CD4-positive, alpha-beta T cell (primary cell): ENCODE data around the gene AQP7. TPM values are rescaled to one million over a fixed set of nuclear protein-coding genes. Genes with fewer than 3 reads are reported as not detected.
A peak's percentile ranks its signal among the peaks of the same experiment; 100 is the strongest.

Experiments
- ATAC-seq: fragments of 200-7000 bp; cut with Tn5 transposase; one replicate; pipeline ENCODE4 v1.10.0; 2022; ENCODE audit warnings: mild to moderate bottlenecking; ENCODE audit not compliant: poor library complexity
- CTCF ChIA-PET: fragments of 350-600 bp; sonication (Branson Sonifier 250); formaldehyde crosslinking; loops from one replicate; lab custom pipeline; 2021; ENCODE audit warnings: antibody characterized with exemption, inconsistent platforms; lab: Charles Lee
- POLR2A ChIA-PET: fragments of 350-600 bp; sonication (Branson Sonifier 250); formaldehyde crosslinking; loops from one replicate; lab custom pipeline; 2021; ENCODE audit warnings: antibody characterized with exemption, inconsistent platforms; lab: Charles Lee
- DNase-seq, 14 experiments: peaks; one replicate each; pipeline ENCODE4 v3.0.0-alpha.2; 2013 to 2020; ENCODE audit warnings: mixed read lengths in 2 of 14
- H3K27ac ChIP-seq, 2 donors: one replicate each; pipeline versions ENCODE4 v1.5.1 to v1.7.0; 2013; ENCODE audit warnings: low read length in 2 of 2, low read depth in 1 of 2, mild to moderate bottlenecking in 1 of 2
- H3K27me3 ChIP-seq, 2 experiments: 1 replicate in 1 of 2; 2 replicates in 1 of 2; pipeline versions ENCODE4 v1.6.1 to v1.7.0; 2013; ENCODE audit warnings: low read length in 2 of 2, control low read depth in 1 of 2, mild to moderate bottlenecking in 1 of 2, moderate library complexity in 1 of 2; ENCODE audit not compliant: insufficient read depth in 2 of 2, control insufficient read depth in 1 of 2
- H3K36me3 ChIP-seq: one replicate; pipeline ENCODE4 v1.6.1; 2013; ENCODE audit warnings: low read length, control low read depth; ENCODE audit not compliant: insufficient read depth
- H3K4me1 ChIP-seq: one replicate; pipeline ENCODE4 v1.6.1; 2013; ENCODE audit warnings: low read length, control low read depth; ENCODE audit not compliant: insufficient read depth
- H3K4me3 ChIP-seq: one replicate; pipeline ENCODE4 v1.5.1; 2013; ENCODE audit warnings: mild to moderate bottlenecking, low read length, moderate library complexity
- H3K9me3 ChIP-seq, 2 experiments: 1 replicate in 1 of 2; 2 replicates in 1 of 2; pipeline versions ENCODE4 v1.6.1 to v1.7.0; 2013; ENCODE audit warnings: low read length in 2 of 2, mild to moderate bottlenecking in 2 of 2, control low read depth in 1 of 2, moderate library complexity in 1 of 2; ENCODE audit not compliant: control insufficient read depth in 1 of 2, insufficient read depth in 1 of 2
- H3K27ac Mint-ChIP-seq: one replicate; pipeline ENCODE4 v1.8.0; 2020; ENCODE audit warnings: mixed read lengths
- H3K27me3 Mint-ChIP-seq: one replicate; pipeline ENCODE4 v1.8.0; 2021; ENCODE audit warnings: mixed read lengths
- H3K36me3 Mint-ChIP-seq: one replicate; pipeline ENCODE4 v1.8.0; 2021; ENCODE audit warnings: low read depth, mixed read lengths
- H3K4me1 Mint-ChIP-seq: one replicate; pipeline ENCODE4 v1.8.0; 2021; ENCODE audit warnings: low read depth, mixed read lengths
- H3K4me3 Mint-ChIP-seq: one replicate; pipeline ENCODE4 v1.8.0; 2020; ENCODE audit warnings: mild to moderate bottlenecking, mixed read lengths
- H3K9me3 Mint-ChIP-seq: one replicate; pipeline ENCODE4 v1.8.0; 2020; ENCODE audit warnings: mixed read lengths
- intact Hi-C, 2 experiments: fragments of 100-400 bp; cut with DNase I in 1 of 2; cut with micrococcal nuclease in 1 of 2; formaldehyde crosslinking; loops; one replicate each; pipeline versions ENCODE4 v1.15.1 to v1.9.0; 2023 to 2025; cut with DNase I, micrococcal nuclease
- total RNA-seq, 174 experiments: library from RNA in 2 of 174; stranded (reverse) in 2 of 174; gene quantifications; one replicate each; pipeline ENCODE4 v1.2.3 and lab custom pipeline; 2021 to 2026
- TF ChIP-seq, protein P1 (sequence below): fragments of 200-600 bp; IDR thresholded peaks from one replicate; pipeline ENCODE4 v1.8.0; 2022; ENCODE audit warnings: antibody characterized with exemption, mild to moderate bottlenecking

AQP7 gene
- total RNA-seq, 2 experiments from 2014 or later: 0.25 to 0.27 TPM

DNA sequence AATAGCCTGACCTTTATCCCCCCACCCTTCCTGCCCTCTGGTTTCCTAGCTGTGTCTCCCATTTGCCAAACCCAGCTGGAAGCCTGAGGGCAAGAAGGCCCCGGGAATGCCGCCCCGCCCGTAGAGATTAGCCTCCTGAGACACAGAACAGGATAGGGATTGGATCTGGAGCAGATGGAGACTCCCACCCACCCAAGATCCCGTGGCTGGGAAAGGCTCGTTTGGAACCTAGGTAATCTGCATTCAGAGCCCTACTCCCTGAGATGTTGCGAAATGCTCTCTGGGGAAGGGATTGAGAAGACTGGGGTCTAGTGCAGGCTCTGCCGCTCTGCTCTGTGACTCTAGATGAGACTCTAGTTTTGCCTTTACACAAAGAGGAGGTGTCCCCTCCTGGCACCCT, 34.1 kb upstream of the AQP7 start:
- peaks cover 16% of the 10 kb centered on the region for H3K36me3 Mint-ChIP-seq
- no peak overlapping the region for H3K4me3 ChIP-seq
- no peaks in the 10 kb centered on the region for H3K9me3 ChIP-seq
- no peak overlapping the region for H3K27ac ChIP-seq
- H3K27ac Mint-ChIP-seq: no peak overlapping the region
- POLR2A ChIA-PET: no interaction called here
- H3K27me3 Mint-ChIP-seq: no peaks in the 10 kb centered on the region
- intact Hi-C loops: no loop called here
- TF ChIP-seq, protein P1, sequence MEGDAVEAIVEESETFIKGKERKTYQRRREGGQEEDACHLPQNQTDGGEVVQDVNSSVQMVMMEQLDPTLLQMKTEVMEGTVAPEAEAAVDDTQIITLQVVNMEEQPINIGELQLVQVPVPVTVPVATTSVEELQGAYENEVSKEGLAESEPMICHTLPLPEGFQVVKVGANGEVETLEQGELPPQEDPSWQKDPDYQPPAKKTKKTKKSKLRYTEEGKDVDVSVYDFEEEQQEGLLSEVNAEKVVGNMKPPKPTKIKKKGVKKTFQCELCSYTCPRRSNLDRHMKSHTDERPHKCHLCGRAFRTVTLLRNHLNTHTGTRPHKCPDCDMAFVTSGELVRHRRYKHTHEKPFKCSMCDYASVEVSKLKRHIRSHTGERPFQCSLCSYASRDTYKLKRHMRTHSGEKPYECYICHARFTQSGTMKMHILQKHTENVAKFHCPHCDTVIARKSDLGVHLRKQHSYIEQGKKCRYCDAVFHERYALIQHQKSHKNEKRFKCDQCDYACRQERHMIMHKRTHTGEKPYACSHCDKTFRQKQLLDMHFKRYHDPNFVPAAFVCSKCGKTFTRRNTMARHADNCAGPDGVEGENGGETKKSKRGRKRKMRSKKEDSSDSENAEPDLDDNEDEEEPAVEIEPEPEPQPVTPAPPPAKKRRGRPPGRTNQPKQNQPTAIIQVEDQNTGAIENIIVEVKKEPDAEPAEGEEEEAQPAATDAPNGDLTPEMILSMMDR: no peak
- DNase-seq (peak in 1 of 14 experiments; percentile 2), ATAC-seq (no peak)
- H3K27me3 ChIP-seq: no peaks in the 10 kb centered on the region
- no peak overlapping the region for H3K4me3 Mint-ChIP-seq
- H3K9me3 Mint-ChIP-seq: no peaks in the 10 kb centered on the region
- peaks cover 14% of the 10 kb centered on the region for H3K36me3 ChIP-seq
- H3K4me1 ChIP-seq: peaks cover 16% of the 10 kb centered on the region
- H3K4me1 Mint-ChIP-seq: peaks cover 20% of the 10 kb centered on the region
- CTCF ChIA-PET: interaction anchor here (1.5 kb wide), 1 partner anchor 30 kb away, joined by 4 read pairs; no protein-coding TSS in a partner anchor

DNA sequence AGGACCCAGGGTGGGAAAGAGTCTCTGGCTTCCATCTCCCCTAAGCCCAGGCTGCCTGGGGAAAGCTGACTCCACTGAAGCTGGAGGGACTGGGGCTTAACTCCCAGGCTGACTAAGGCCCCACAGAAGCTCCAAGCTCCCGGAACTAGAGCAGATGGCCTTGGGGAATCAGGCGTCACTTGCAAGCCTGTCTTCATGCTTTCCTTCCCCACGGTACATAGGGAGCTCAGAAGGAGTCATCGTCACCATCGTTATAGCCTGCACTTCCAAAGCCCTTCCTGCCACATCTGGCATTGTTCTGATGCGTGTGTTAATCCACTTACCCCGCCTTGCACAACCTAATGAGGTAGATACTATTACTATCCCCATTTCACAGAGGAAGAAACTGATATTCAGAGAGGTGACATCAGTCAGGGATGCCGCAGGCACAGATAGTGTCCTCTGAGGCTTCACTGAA, 33.5 kb upstream of the AQP7 start:
- intact Hi-C loops: no loop called here
- Histone ChIP-seq H3K36me3 (peaks cover 8% of the 10 kb centered on the region), H3K27ac (no peak overlapping the region), H3K4me3 (no peak overlapping the region), H3K27me3 (no peaks in the 10 kb centered on the region), H3K4me1 (peaks cover 13% of the 10 kb centered on the region), H3K9me3 (no peaks in the 10 kb centered on the region)
- DNase-seq (peak in 1 of 14 experiments; percentile 1), ATAC-seq (no peak)
- H3K4me3 Mint-ChIP-seq: no peak overlapping the region
- H3K9me3 Mint-ChIP-seq: no peaks in the 10 kb centered on the region
- peaks cover 15% of the 10 kb centered on the region for H3K4me1 Mint-ChIP-seq
- TF ChIP-seq, protein P1: no peak
- ChIA-PET POLR2A (interaction anchor here (1.0 kb wide), 1 partner anchor 11 kb away, joined by 3 read pairs; the partner anchor contains the start of gene AQP3), CTCF (interaction anchor here (1.5 kb wide), 1 partner anchor 31 kb away, joined by 4 read pairs; no protein-coding TSS in a partner anchor)
- peaks cover 10% of the 10 kb centered on the region for H3K36me3 Mint-ChIP-seq
- H3K27ac Mint-ChIP-seq: no peak overlapping the region
- H3K27me3 Mint-ChIP-seq: no peaks in the 10 kb centered on the region

DNA sequence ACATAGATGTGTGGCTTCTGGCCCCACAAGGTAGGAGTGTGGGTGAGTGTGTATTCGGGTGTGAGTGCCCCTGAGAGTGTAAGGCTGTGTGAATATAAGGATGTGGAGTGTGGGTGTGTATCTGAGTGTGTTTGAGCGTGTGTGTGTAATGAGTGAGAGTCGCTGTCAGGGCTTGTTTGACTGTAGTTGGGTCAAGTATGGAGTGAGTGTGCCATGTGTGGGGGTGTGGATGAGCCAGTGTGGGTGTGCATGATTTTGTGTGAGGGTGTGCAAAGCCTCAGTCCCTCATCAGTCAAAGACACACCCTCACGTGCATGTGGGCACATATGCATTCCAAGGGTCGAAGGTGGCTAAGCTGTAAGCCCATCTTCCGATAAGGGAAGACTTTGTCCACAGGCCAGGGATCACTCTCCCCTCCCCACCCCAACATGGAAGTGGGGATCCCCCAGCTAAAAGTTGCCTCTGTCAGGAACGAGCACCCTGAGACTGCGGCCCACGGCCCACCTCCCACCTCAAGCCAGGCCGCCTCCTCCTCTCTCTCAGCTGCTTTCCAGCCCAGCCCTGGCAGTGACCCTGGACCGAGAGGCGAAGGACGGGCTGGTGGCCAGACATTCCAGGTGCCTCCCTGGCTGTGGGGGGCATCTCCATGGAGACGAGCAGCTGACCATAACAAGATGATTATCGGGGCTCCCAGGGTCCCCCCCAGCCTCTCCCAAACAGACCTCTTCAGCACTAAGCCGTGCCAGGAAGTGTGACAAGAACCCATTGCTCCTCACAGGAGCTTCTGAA, 32.1 kb upstream of the AQP7 start:
- H3K27ac ChIP-seq: no peak overlapping the region
- Mint-ChIP-seq H3K36me3 (no peaks in the 10 kb centered on the region), H3K4me1 (peaks cover 5% of the 10 kb centered on the region), H3K9me3 (no peaks in the 10 kb centered on the region), H3K27me3 (no peaks in the 10 kb centered on the region), H3K4me3 (no peak overlapping the region), H3K27ac (no peak overlapping the region)
- ChIA-PET POLR2A (interaction anchor here (1.0 kb wide), 1 partner anchor 13 kb away, joined by 3 read pairs; the partner anchor contains the start of gene AQP3), CTCF (interaction anchor here (1.8 to 2.1 kb wide), 2 partner anchors 19 to 60 kb away, joined by 5 to 6 read pairs; no protein-coding TSS in a partner anchor)
- peak in 1 of 14 experiments; percentile 5 for DNase-seq
- intact Hi-C loops: no loop called here
- no peak overlapping the region for H3K4me3 ChIP-seq
- H3K36me3 ChIP-seq: no peaks in the 10 kb centered on the region
- H3K4me1 ChIP-seq: peaks cover 8% of the 10 kb centered on the region
- TF ChIP-seq, protein P1: no peak
- no peaks in the 10 kb centered on the region for H3K9me3 ChIP-seq
- ATAC-seq: no peak
- H3K27me3 ChIP-seq: no peaks in the 10 kb centered on the region
